Loucy (cell line): ENCODE data around the gene KLK4.

Source experiments
- H2AFZ ChIP-seq: fragments of 200-600 bp; sonication (generic); 2 replicates; pipeline ENCODE4 v1.6.0; 2016; ENCODE audit warnings: antibody characterized with exemption, mild to moderate bottlenecking, low read length, moderate library complexity
- H3F3A ChIP-seq: fragments of 200-600 bp; 2 replicates; pipeline ENCODE4 v1.6.0; 2016; ENCODE audit warnings: antibody characterized with exemption, low read depth, mild to moderate bottlenecking
- H3K27me3 ChIP-seq: fragments of 200-600 bp; sonication (generic); 2 replicates; pipeline ENCODE4 v1.6.1; 2014; ENCODE audit warnings: low read length, mild to moderate bottlenecking; ENCODE audit not compliant: insufficient read depth, poor library complexity, severe bottlenecking
- H3K36me3 ChIP-seq: fragments of 200-600 bp; sonication (generic); 2 replicates; pipeline ENCODE4 v1.6.1; 2016; ENCODE audit warnings: low read length; ENCODE audit not compliant: insufficient read depth
- H3K4me1 ChIP-seq: fragments of 200-600 bp; sonication (generic); 2 replicates; pipeline ENCODE4 v1.5.1; 2014; ENCODE audit warnings: low read length, mild to moderate bottlenecking; ENCODE audit not compliant: insufficient read depth, poor library complexity, severe bottlenecking
- H3K4me2 ChIP-seq: fragments of 200-600 bp; sonication (generic); 2 replicates; pipeline ENCODE4 v1.6.0; 2014; ENCODE audit warnings: antibody characterized with exemption, low read length, low read depth, mild to moderate bottlenecking; ENCODE audit not compliant: poor library complexity, severe bottlenecking
- H3K4me3 ChIP-seq: fragments of 200-600 bp; sonication (generic); 2 replicates; pipeline ENCODE4 v1.5.1; 2014; ENCODE audit warnings: low read length, mild to moderate bottlenecking, mixed read lengths; ENCODE audit not compliant: poor library complexity, severe bottlenecking
- H3K79me2 ChIP-seq: fragments of 200-600 bp; sonication (generic); 2 replicates; pipeline ENCODE4 v1.6.1; 2014; ENCODE audit warnings: low read length; ENCODE audit not compliant: insufficient read depth
- H3K9ac ChIP-seq: fragments of 200-600 bp; sonication (generic); 2 replicates; pipeline ENCODE4 v1.6.0; 2014; ENCODE audit warnings: mild to moderate bottlenecking, low read depth, low read length, moderate library complexity; ENCODE audit not compliant: poor library complexity, severe bottlenecking
- H3K9me2 ChIP-seq: fragments of 200-600 bp; sonication (generic); replicated peaks from 2 replicates; pipeline ENCODE4 v1.6.1; 2016; ENCODE audit warnings: low read depth, low read length, mixed read lengths
- H3K9me3 ChIP-seq: fragments of 200-600 bp; sonication (generic); 2 replicates; pipeline ENCODE4 v1.6.1; 2014; ENCODE audit warnings: mild to moderate bottlenecking, antibody characterized with exemption, low read length, low read depth; ENCODE audit not compliant: insufficient read depth
- H4K20me1 ChIP-seq: fragments of 200-600 bp; sonication (generic); 2 replicates; pipeline ENCODE4 v1.6.0; 2014; ENCODE audit warnings: antibody characterized with exemption, low read length, mild to moderate bottlenecking; ENCODE audit not compliant: insufficient read depth, poor library complexity, severe bottlenecking
- CTCF ChIP-seq: fragments of 200-600 bp; sonication (generic); conservative IDR thresholded peaks from 2 replicates; pipeline ENCODE4 v1.5.1; 2014; ENCODE audit warnings: mild to moderate bottlenecking, antibody characterized with exemption, low read length
- EZH2phosphoT487 ChIP-seq: fragments of 200-600 bp; IDR thresholded peaks from 2 replicates; pipeline ENCODE4 v1.6.1; 2018; ENCODE audit warnings: antibody characterized with exemption, mild to moderate bottlenecking, moderate library complexity, borderline replicate concordance

KLK4 gene

GRCh38 chr19:50858886-50859285 lies 52.3 kb downstream of the KLK4 start:
- TF ChIP-seq CTCF, result no peak
- TF ChIP-seq EZH2phosphoT487, result no peak
- H3K9ac ChIP-seq, result no peak overlapping the region
- H3F3A ChIP-seq, result no peaks in the 10 kb centered on the region
- H4K20me1 ChIP-seq, result no peaks in the 10 kb centered on the region
- no peaks in the 10 kb centered on the region for H3K9me2 ChIP-seq
- no peaks in the 10 kb centered on the region for H3K79me2 ChIP-seq
- H3K9me3 ChIP-seq, result peaks cover 5% of the 10 kb centered on the region; the same call in 1 of the 2 replicates
- H2AFZ ChIP-seq, result no peak overlapping the region
- H3K4me1 ChIP-seq, result no peaks in the 10 kb centered on the region
- H3K36me3 ChIP-seq, result no peaks in the 10 kb centered on the region
- H3K27me3 ChIP-seq, result no peaks in the 10 kb centered on the region
- no peak overlapping the region for H3K4me2 ChIP-seq
- H3K4me3 ChIP-seq, result no peak overlapping the region

GRCh38 chr19:50857366-50857765 lies 53.8 kb downstream of the KLK4 start:
- Histone ChIP-seq H3F3A (no peaks in the 10 kb centered on the region), H3K4me2 (no peak overlapping the region), H3K79me2 (no peaks in the 10 kb centered on the region), H3K4me3 (no peak overlapping the region), H3K36me3 (no peaks in the 10 kb centered on the region), H3K9ac (no peak overlapping the region), H2AFZ (no peak overlapping the region), H3K9me2 (no peaks in the 10 kb centered on the region), H3K27me3 (no peaks in the 10 kb centered on the region), H3K9me3 (peaks cover 5% of the 10 kb centered on the region; the same call in 1 of the 2 replicates), H4K20me1 (no peaks in the 10 kb centered on the region), H3K4me1 (no peaks in the 10 kb centered on the region)
- TF ChIP-seq EZH2phosphoT487, result no peak
- no peak for TF ChIP-seq CTCF
